GM12878 (cell line): Measurements from ENCODE around the gene PRKRA.

Source experiments
- CHD1 ChIP-seq: IDR thresholded peaks from 2 replicates; pipeline ENCODE4 v1.6.1; 2012; ENCODE audit warnings: low read depth, low read length, improper control_type of control experiment
- CREM ChIP-seq: IDR thresholded peaks from 2 replicates; pipeline ENCODE4 v1.6.1; 2014; ENCODE audit warnings: antibody characterized with exemption, low read depth
- EZH2 ChIP-seq: IDR thresholded peaks from 2 replicates; pipeline ENCODE4 v1.6.1; 2012; ENCODE audit warnings: low read depth, mild to moderate bottlenecking, control low read depth, inconsistent platforms, low read length, borderline replicate concordance; ENCODE audit not compliant: control insufficient read depth
- HDAC2 ChIP-seq: fragments of 200-600 bp; sonication (generic); IDR thresholded peaks from 2 replicates; pipeline ENCODE4 v1.6.1; 2017
- MEF2A ChIP-seq: IDR thresholded peaks from 2 replicates; pipeline ENCODE4 v1.6.1; 2011; ENCODE audit warnings: low read depth, mild to moderate bottlenecking, low read length, moderate library complexity; ENCODE audit not compliant: insufficient read depth
- POLR2AphosphoS5 ChIP-seq: IDR thresholded peaks from 2 replicates; pipeline ENCODE4 v1.6.1; 2011; ENCODE audit warnings: mild to moderate bottlenecking, low read length, inconsistent platforms
- SIN3A ChIP-seq: IDR thresholded peaks from 2 replicates; pipeline ENCODE4 v1.6.1; 2012; ENCODE audit warnings: low read depth, low read length, improper control_type of control experiment
- SMC3 ChIP-seq: IDR thresholded peaks from 2 replicates; pipeline ENCODE4 v1.6.1; 2011; ENCODE audit warnings: low read length, improper control_type of control experiment, borderline replicate concordance
- TAF1 ChIP-seq: IDR thresholded peaks from 2 replicates; pipeline ENCODE4 v1.6.1; 2011; ENCODE audit warnings: mild to moderate bottlenecking, low read depth, low read length, borderline replicate concordance
- TCF12 ChIP-seq: IDR thresholded peaks from 2 replicates; pipeline ENCODE4 v1.6.1; 2011; ENCODE audit warnings: low read depth, mild to moderate bottlenecking, low read length
- TF ChIP-seq, protein P1 (sequence below): IDR thresholded peaks from 2 replicates; pipeline ENCODE4 v1.6.1; 2011; ENCODE audit warnings: low read depth, low read length, improper control_type of control experiment, borderline replicate concordance
- TF ChIP-seq, protein P2 (sequence below), 3 experiments: IDR thresholded peaks in 2 of 3; conservative IDR thresholded peaks in 1 of 3; 2 replicates each; pipeline ENCODE4 v1.5.1; 2011; ENCODE audit warnings: low read depth in 3 of 3, low read length in 3 of 3, mild to moderate bottlenecking in 3 of 3, control low read depth in 2 of 3, moderate library complexity in 2 of 3, inconsistent platforms in 1 of 3, mixed read lengths in 1 of 3; ENCODE audit not compliant: control insufficient read depth in 2 of 3, insufficient read depth in 1 of 3; ENCODE audit errors: extremely low read depth in 1 of 3
- TF ChIP-seq, protein P3 (sequence below): fragments of 150-350 bp; IDR thresholded peaks from 2 replicates; pipeline ENCODE4 v1.6.1; 2016; ENCODE audit warnings: low read depth, low read length

DNA sequence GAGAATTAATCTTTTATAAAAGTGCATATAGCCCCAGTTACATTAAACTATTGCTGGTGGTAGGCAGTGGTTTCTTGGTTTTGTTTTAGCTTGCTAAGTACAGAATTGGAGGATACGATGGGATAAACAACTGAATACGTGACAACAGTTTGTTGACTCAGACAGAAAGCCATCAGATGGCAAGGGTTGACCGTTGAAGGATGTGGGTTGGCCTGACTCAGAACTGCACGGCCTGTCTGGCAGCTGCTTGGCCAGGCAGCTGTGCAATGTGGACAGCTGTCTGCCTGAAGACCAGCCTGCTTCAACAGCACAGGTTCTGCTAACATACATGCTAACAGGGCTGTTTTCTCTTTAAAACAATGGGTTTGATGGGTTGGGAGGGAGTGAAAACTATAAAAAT, 46.6 kb downstream of the PRKRA start:
- TF ChIP-seq, protein P1, sequence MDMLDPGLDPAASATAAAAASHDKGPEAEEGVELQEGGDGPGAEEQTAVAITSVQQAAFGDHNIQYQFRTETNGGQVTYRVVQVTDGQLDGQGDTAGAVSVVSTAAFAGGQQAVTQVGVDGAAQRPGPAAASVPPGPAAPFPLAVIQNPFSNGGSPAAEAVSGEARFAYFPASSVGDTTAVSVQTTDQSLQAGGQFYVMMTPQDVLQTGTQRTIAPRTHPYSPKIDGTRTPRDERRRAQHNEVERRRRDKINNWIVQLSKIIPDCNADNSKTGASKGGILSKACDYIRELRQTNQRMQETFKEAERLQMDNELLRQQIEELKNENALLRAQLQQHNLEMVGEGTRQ: no peak; the same call in 1 of the 2 replicates
- TF ChIP-seq SIN3A: no peak
- no peak for TF ChIP-seq SMC3
- peak; percentile 78 for TF ChIP-seq MEF2A
- peak; percentile 95 for TF ChIP-seq CREM
- peak; percentile 100 for TF ChIP-seq TCF12
- peak; percentile 74; the same call in 1 of the 2 replicates for TF ChIP-seq POLR2AphosphoS5
- TF ChIP-seq TAF1: 0 out of 2 replicates have a peak, but pooled peaks have one; percentile 33
- TF ChIP-seq, protein P2, sequence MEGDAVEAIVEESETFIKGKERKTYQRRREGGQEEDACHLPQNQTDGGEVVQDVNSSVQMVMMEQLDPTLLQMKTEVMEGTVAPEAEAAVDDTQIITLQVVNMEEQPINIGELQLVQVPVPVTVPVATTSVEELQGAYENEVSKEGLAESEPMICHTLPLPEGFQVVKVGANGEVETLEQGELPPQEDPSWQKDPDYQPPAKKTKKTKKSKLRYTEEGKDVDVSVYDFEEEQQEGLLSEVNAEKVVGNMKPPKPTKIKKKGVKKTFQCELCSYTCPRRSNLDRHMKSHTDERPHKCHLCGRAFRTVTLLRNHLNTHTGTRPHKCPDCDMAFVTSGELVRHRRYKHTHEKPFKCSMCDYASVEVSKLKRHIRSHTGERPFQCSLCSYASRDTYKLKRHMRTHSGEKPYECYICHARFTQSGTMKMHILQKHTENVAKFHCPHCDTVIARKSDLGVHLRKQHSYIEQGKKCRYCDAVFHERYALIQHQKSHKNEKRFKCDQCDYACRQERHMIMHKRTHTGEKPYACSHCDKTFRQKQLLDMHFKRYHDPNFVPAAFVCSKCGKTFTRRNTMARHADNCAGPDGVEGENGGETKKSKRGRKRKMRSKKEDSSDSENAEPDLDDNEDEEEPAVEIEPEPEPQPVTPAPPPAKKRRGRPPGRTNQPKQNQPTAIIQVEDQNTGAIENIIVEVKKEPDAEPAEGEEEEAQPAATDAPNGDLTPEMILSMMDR (IDR thresholded peaks at IDR 0.05 in 2 of 3, conservative IDR thresholded peaks at IDR 0.05 in 1 of 3; ENCODE audit: control insufficient read depth in 2 of 3, extremely low read depth in 1 of 3, insufficient read depth in 1 of 3, low read depth in 3 of 3, low read length in 3 of 3): no peak
- TF ChIP-seq, protein P3, sequence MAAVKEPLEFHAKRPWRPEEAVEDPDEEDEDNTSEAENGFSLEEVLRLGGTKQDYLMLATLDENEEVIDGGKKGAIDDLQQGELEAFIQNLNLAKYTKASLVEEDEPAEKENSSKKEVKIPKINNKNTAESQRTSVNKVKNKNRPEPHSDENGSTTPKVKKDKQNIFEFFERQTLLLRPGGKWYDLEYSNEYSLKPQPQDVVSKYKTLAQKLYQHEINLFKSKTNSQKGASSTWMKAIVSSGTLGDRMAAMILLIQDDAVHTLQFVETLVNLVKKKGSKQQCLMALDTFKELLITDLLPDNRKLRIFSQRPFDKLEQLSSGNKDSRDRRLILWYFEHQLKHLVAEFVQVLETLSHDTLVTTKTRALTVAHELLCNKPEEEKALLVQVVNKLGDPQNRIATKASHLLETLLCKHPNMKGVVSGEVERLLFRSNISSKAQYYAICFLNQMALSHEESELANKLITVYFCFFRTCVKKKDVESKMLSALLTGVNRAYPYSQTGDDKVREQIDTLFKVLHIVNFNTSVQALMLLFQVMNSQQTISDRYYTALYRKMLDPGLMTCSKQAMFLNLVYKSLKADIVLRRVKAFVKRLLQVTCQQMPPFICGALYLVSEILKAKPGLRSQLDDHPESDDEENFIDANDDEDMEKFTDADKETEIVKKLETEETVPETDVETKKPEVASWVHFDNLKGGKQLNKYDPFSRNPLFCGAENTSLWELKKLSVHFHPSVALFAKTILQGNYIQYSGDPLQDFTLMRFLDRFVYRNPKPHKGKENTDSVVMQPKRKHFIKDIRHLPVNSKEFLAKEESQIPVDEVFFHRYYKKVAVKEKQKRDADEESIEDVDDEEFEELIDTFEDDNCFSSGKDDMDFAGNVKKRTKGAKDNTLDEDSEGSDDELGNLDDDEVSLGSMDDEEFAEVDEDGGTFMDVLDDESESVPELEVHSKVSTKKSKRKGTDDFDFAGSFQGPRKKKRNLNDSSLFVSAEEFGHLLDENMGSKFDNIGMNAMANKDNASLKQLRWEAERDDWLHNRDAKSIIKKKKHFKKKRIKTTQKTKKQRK: no peak
- TF ChIP-seq CHD1: no peak
- no peak for TF ChIP-seq EZH2
- no peak for TF ChIP-seq HDAC2
